Measurements from ENCODE around the gene PTH1R.
"Not testable (repeated sequence)": the region's sequence is repeated elsewhere in the genome, so short reads cannot be mapped to it uniquely, and the experiment has no call there.

Gene PTH1R

GRCh38 chr3:46901591-46902187 lies 24.2 kb downstream of the PTH1R start:
- DNase-seq, result no peak

- DNase-seq, result no peak
These were observed 24.7 kb downstream of the PTH1R start for GRCh38 chr3:46902188-46902631.

GRCh38 chr3:46903341-46904302 lies 26.1 kb downstream of the PTH1R start:
- DNase-seq, result no peak

DNA sequence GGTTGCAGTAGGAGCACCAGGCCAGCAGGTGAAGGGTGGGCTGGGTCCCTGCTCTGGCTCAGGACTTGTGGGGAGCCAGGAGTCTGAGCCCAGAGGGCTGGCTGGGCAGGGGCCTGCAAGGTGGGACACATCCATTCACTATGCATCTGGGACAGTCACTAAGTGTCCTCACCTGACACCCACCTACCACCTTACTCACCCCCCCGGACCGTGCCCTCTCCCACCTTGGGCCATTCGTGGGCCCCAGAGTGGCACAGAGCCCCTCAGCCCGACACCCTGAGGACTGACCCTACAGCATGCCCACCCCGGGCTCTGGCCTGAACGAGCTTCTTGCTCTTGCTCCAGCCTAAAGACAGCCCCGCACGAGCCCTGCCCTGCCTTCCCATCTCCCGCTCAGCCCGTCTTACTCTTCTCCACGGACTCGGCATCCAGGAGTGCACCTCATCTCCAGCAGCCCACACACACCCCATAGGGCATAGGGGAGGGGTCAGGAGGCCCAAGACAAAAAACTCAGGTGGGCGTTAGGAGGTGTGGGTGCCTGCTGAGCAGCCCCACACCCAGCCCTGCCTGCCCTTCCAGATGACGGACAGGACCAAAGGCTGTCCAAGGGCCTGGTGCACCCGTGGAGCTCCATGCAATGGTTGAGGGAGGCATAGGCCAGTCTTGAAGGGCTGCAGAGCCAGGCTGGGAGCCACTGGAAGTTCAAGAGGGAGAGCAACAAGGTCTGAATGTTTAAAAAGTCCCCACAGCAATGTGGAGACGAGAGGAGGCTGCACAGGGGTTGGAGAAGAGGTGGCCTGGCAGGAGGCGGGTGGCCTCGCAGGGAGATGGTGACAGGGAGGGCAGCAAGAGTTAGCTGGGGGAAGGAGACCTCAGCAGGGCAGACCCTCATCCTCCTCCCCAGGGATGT lies 27.0 kb downstream of the PTH1R start:
- DNase-seq, result no peak

- DNase-seq, result no peak
These were observed 27.7 kb downstream of the PTH1R start for GRCh38 chr3:46905213-46905560.

DNA sequence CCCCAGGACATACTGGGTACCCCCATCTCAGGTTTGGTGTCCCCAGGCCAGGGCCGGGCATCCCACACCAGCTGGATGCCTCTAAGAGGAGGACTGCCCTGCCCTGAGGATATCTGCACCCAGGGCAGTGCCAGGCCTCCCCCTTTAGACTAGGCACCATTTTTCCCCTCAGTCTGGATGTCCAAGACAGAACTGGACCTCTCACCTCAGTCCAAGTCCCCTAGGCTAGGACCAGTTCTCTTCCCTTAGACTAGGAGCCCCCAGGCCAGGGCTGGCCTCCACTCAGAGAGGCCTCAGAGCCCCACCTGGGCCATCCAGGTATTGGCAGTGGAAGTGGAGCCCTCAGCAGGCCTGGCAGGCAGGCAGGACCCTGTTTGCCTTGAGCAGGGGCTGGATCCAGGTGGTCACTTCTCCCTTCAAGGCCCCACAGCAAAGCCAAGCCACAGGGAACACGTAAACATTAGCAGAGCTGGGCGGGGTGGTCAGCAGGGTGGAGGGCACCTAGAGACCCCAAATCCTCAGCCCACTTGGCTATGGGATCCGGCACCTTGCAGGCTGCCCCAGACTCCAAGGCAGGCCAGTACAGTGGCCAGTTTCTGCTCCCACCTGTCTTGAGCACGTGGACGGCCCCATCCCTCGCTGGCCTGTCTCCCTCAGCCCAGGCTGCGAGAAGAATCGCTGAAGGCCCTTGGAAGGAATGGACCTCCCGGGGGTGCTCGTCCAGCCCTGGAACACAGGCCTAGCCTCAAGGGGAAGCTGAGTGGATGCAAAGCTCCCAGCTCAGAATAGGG lies 28.3 kb downstream of the PTH1R start:
- no peak for DNase-seq

DNA sequence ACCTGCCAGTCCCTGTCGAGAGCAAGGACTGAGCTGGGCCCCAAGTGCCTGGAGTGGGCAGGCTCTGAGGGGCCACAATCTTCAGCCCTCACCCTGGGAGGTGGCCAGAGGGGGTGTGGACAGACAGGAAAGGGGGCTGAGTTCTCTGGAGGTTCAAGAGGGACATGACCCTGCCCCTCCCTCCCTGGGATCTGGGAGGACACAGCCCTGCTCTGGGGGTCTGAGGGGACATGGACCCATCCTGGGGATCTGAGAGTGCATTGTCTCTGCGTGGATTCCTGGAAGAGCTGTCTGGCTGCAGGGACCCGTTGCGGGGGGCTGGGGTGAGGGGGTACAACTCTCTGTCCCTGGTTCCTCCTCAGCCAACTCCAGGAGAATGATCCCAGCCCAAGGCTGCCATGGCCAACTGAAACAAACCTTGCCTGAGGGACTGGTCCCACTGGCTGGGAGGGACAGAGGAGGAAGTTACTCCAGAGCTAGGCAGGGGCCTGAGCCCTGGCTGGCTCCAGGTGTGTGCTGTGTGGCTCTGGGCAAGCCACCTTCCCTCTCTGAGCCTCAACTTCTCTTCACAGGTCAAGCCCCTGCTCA lies 29.0 kb downstream of the PTH1R start:
- DNase-seq, result no peak

DNA sequence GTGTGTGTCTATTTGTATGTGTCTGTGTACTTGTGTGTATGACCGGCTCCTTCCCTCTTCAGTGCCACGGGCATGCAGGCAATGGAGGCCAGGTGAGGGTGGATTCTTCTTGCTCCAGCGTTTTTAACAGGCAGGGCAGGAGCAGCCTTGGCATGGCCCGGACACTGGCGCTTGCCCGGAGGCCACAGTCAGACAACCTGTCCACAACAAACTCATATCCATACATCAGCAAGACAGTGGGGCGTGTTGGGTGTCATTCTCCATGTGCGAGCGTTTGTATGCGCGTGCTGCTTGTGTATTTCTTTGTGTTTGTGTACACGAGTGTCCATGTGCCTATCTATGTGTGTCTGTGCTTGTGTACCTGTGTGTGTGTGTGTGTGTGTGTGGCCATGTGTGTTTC lies 29.8 kb downstream of the PTH1R start:
- DNase-seq, result no peak

DNA sequence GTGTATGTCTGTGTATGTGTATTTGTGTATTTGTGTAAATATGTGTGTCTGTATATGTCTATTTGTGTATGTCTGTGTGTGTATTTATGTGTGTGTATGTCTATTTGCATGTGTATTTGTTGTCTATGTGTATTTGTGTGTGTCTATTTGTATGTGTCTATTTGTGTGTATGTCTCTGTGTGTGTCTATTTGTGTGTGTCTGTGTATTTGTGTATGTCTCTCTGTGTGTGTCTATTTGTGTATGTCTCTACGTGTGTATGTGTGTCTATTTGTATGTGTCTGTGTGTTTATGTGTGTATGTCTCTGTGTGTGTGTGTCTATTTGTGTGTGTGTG lies 30.4 kb downstream of the PTH1R start:
- DNase-seq, result no peak

GRCh38 chr3:46908294-46908985 lies 30.9 kb downstream of the PTH1R start:
- DNase-seq, result no peak

DNA sequence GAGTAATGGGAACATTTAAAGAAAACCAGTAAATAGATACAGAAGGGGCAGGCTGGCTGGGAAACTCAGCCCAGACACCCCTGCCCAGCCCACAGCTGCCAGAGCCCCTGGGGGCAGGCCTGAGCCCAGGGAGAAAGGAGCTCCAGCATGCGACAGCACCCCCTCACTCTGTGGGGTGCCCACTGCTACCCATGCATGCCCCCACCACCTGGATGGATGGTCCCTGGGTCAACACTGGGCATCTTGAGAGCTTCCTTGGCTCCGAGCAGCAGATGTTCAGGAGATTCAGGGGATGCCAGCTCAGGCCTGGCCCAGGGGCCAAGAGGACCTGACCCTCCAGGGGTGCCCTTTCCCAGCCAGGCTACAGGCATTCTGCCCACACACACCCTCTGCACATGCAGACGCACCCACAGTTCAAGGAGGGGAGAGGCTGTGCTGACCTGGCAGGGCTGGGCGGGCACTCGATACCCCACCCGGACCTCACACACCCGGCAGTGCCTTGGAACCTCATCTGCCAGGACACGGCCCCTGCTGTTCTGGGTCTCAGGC lies 31.5 kb downstream of the PTH1R start:
- no peak for DNase-seq

DNA sequence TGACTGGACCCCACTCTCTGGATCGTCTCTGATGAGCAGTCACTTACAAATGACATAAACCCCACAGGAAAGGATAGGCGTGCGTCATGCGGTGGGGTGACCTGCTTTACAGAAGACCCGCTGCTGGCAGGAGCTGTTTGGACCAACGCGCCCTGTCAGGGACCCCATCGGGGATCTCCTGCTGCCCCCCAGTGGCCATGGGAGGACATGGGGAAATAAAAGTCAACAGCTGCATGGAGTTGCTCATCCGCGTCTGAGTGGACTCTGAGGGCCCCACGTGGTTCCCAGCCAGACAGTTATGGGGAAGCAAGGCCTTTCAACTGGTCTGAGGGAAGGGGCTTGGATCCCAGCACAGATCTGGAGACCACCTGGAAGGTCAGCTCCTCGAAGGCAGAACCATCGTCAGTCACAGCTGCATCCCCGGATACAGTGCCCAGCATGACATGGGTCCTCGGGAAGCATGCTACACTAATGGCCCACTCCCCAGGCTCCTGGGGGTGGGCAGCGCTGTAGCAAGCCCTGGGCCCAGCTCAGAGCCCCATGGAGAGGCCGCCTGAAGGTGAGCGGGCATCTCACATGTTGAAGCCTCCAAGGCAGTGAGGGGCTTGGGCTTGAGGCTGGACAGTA lies 32.1 kb downstream of the PTH1R start:
- peak; percentile 28 for DNase-seq

GRCh38 chr3:46910166-46910760 lies 32.7 kb downstream of the PTH1R start:
- no peak for DNase-seq

DNA sequence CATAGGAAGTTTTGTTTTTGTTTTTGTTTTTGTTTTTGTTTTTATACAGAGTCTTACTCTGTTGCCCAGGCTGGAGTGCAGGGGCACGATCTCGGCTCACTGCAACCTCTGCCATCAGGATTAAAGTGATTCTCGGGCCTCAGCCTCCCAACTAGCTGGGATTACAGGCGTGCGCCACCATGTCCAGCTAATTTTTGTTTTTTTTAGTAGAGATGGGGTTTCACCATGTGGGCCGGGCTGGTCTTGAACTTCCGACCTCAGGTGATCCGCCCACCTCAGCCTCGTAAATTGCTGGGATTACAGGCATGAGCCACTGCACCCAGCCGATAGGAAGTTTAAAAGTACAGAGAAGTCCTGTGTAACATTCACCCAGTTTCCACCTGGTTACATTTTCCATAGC lies 33.4 kb downstream of the PTH1R start:
- DNase-seq, result not testable (repeated sequence)

DNA sequence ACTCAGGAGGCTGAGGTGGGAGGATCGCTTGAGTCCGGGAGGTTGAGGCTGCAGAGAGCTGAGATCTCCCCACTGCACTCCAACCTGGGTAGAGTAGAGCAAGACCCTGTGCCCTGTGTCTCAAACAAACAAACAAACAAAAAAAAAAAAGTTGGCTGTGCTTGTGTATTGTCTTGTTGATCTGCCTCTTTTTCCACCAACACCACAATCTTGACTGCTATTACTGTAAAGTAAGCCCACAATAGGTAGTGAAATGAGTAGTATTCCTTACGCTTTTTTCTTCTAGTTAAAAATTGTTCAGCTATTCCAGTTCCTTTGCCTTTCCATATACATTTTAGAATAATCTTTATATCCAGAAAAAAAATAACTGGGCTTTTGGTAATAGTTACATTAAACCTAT lies 35.5 kb downstream of the PTH1R start:
- DNase-seq, result no peak

- DNase-seq, result no peak
These were observed 36.1 kb downstream of the PTH1R start for GRCh38 chr3:46913644-46914043.

DNA sequence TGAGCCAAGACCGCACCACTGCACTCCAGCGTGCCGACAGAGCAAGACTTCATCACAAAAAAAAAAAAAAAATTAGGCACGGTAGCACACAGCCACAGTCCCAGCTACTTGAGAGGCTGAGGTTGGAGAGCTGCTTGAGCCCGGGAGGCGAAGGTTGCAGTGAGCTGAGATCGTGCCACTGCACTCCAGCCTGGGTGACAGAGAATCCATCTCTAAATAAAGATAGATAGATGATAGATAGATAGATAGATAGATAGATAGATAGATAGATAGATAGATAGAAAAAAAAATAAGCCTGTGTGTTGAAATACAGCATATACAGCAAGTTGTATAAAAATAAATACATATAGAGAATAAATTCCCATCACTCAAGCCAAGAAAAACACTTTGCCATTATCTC lies 37.3 kb downstream of the PTH1R start:
- no peak for DNase-seq

DNA sequence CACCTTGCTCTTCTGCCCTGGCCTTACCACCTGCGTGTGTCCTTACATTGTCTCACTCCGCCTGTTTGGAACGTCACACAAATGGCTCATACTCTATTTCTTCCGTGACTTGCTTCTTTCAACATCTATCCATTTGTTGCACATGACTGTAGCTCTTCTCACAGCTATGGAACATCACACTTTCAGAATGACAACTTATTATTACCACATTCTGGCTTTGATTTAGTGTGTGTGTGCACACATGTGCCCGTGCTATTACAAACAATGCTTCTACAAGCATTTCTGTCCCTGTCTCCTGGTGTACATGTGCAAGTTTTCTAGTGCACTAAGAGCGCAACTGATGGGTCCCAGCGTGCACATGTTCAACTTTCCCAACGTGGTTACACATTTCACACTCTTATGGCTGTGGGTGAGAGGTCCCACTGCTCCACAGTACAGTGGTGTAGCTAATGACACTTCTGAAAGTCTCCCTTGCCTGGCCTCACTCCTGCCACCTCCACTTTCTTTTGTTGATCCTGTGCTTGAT lies 37.8 kb downstream of the PTH1R start:
- DNase-seq, result no peak

DNA sequence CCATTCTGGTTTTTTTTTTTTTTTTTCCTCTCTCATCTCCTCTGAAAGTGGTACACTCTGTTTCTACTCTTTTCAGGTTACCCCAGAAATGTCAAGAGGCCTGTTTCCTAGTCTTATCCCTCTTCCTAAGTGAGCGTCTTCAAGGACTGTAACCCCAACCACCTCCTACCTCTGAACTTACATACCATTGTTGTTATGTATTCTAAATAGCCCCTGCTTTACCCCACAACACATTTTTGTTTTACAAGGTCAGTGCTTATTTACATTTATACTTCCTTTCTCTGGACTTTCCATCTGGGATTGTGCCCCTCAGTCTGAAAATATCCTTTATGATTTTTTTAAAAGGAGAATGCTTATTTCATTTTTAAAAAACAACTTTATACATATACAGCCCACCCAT lies 38.8 kb downstream of the PTH1R start:
- DNase-seq, result no peak

DNA sequence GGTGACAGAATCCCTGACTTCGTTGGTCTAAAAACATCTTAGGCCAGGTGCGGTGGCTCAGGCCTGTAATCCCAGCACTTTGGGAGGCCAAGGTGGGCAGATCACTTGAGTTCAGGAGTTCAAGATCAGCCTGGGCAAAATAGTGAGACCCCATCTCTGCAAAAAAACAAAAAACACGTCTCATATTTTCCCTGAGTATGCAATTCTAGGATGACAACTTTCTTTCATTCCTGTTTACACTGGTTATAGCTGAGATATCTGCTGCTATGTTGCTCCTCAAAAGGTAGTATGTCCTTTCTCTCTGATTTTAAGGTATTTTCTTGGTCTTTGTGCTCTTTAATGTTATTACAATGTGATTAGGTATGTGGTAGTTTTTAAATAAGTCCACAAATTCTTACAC lies 39.3 kb downstream of the PTH1R start:
- no peak for DNase-seq
